GM18498 (cell line): ENCODE results near the gene BLOC1S3.
"Not testable (repeated sequence)": the region's sequence is repeated elsewhere in the genome, so short reads cannot be mapped to it uniquely, and the experiment has no call there.

ENCODE experiments used
- ATAC-seq: cut with Tn5 transposase; IDR thresholded peaks from one replicate; pipeline ENCODE4 v1.9.1; 2021; ENCODE audit warnings: mild to moderate bottlenecking, moderate library complexity; ENCODE audit not compliant: unreplicated experiment

The BLOC1S3 gene

GRCh38 chr19:45217957-45218334 lies 39.4 kb downstream of the BLOC1S3 start:
- ATAC-seq: no peak

- no peak for ATAC-seq
Measured at GRCh38 chr19:45218426-45218825, 39.8 kb downstream of the BLOC1S3 start.

GRCh38 chr19:45218911-45219743 lies 40.5 kb downstream of the BLOC1S3 start:
- ATAC-seq: no peak

- ATAC-seq: no peak
Measured at GRCh38 chr19:45222724-45223123, 44.1 kb downstream of the BLOC1S3 start.

- ATAC-seq: no peak
Measured at GRCh38 chr19:45223879-45224278, 45.3 kb downstream of the BLOC1S3 start.

- no peak for ATAC-seq
Measured at GRCh38 chr19:45224645-45225044, 46.1 kb downstream of the BLOC1S3 start.

- not testable (repeated sequence) for ATAC-seq
Measured at GRCh38 chr19:45229056-45229455, 50.5 kb downstream of the BLOC1S3 start.
